Measurements from ENCODE around the gene MAFF.

- TF ChIP-seq, protein P1, sequence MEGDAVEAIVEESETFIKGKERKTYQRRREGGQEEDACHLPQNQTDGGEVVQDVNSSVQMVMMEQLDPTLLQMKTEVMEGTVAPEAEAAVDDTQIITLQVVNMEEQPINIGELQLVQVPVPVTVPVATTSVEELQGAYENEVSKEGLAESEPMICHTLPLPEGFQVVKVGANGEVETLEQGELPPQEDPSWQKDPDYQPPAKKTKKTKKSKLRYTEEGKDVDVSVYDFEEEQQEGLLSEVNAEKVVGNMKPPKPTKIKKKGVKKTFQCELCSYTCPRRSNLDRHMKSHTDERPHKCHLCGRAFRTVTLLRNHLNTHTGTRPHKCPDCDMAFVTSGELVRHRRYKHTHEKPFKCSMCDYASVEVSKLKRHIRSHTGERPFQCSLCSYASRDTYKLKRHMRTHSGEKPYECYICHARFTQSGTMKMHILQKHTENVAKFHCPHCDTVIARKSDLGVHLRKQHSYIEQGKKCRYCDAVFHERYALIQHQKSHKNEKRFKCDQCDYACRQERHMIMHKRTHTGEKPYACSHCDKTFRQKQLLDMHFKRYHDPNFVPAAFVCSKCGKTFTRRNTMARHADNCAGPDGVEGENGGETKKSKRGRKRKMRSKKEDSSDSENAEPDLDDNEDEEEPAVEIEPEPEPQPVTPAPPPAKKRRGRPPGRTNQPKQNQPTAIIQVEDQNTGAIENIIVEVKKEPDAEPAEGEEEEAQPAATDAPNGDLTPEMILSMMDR (IDR thresholded peaks at IDR 0.05 in 2 of 3, conservative IDR thresholded peaks at IDR 0.05 in 1 of 3; ENCODE audit: borderline replicate concordance in 1 of 3, insufficient read depth in 1 of 3, low read depth in 2 of 3, low read length in 2 of 3), result no peak
- TF ChIP-seq JUND (IDR thresholded peaks at IDR 0.05) (no peak), POLR2AphosphoS5 (IDR thresholded peaks at IDR 0.05; ENCODE audit: low read depth, low read length) (no peak)
Observed at GRCh38 chr22:38191731-38192474, 9.9 kb upstream of the MAFF start.
